H1 (cell line): ENCODE results near the gene WEE2.

ENCODE experiments used
- ATF3 ChIP-seq: IDR thresholded peaks from 2 replicates; pipeline ENCODE4 v1.6.1; 2011; ENCODE audit warnings: low read depth, mild to moderate bottlenecking, low read length; ENCODE audit not compliant: insufficient read depth
- CBX5 ChIP-seq: fragments of 300-800, 300-1000 bp; sonication (generic); IDR thresholded peaks from 2 replicates; pipeline ENCODE4 v1.7.1; 2016; ENCODE audit warnings: antibody characterized with exemption, low read length, low read depth
- CEBPB ChIP-seq: IDR thresholded peaks from 2 replicates; pipeline ENCODE4 v1.6.1; 2012; ENCODE audit warnings: low read depth, low read length
- CTCF ChIP-seq, 3 experiments: IDR thresholded peaks; 1 replicate in 2 of 3; 2 replicates in 1 of 3; pipeline versions ENCODE4 v1.5.1 to v1.6.1; 2011; ENCODE audit warnings: low read length in 3 of 3, mild to moderate bottlenecking in 3 of 3, inconsistent platforms in 2 of 3, low read depth in 1 of 3, moderate library complexity in 1 of 3; ENCODE audit not compliant: insufficient read depth in 1 of 3; ENCODE audit errors: control extremely low read depth in 1 of 3
- JUN ChIP-seq: IDR thresholded peaks from 2 replicates; pipeline ENCODE4 v1.6.1; 2011; ENCODE audit warnings: low read depth, mild to moderate bottlenecking, improper control_type of control experiment, low read length
- ZNF274 ChIP-seq: IDR thresholded peaks from 2 replicates; pipeline ENCODE4 v1.7.0; 2012; ENCODE audit warnings: low read length, borderline replicate concordance; ENCODE audit errors: extremely low read depth

- TF ChIP-seq CTCF (IDR thresholded peaks at IDR 0.05; ENCODE audit: control extremely low read depth in 1 of 3, insufficient read depth in 1 of 3, low read depth in 1 of 3, low read length in 3 of 3) (no peak), ZNF274 (no peak), JUN (no peak), CEBPB (no peak), ATF3 (no peak), CBX5 (no peak)
These were observed 20.9 kb downstream of the WEE2 start for GRCh38 chr7:141729020-141729419.
